HepG2 (cell line): ENCODE measurements around the gene LRP10.

Source experiments
- CHCHD3 ChIP-seq: sonication (generic); formaldehyde crosslinking; IDR thresholded peaks from 2 replicates; pipeline ENCODE4 v1.8.0; 2022; ENCODE audit warnings: mild to moderate bottlenecking, missing genetic modification reagents, moderate library complexity
- FOXM1 ChIP-seq: sonication (generic); formaldehyde crosslinking; IDR thresholded peaks from 2 replicates; pipeline ENCODE4 v1.5.0; 2020; ENCODE audit warnings: missing genetic modification reagents
- HNRNPUL1 ChIP-seq: fragments of 200-400 bp; formaldehyde crosslinking; IDR thresholded peaks from 2 replicates; pipeline ENCODE4 v1.6.1; 2017; ENCODE audit warnings: low read depth, mild to moderate bottlenecking, low read length, moderate library complexity
- MAZ ChIP-seq, 2 experiments: sonication (generic) in 1 of 2; formaldehyde crosslinking in 1 of 2; IDR thresholded peaks; 2 replicates each; pipeline versions ENCODE4 v1.5.0 to v1.6.1; 2012 to 2020; ENCODE audit warnings: low read depth in 2 of 2, mild to moderate bottlenecking in 2 of 2, borderline replicate concordance in 1 of 2, improper control_type of control experiment in 1 of 2, low read length in 1 of 2, missing genetic modification reagents in 1 of 2, moderate library complexity in 1 of 2
- MLLT10 ChIP-seq: sonication (generic); formaldehyde crosslinking; IDR thresholded peaks from 2 replicates; pipeline ENCODE4 v1.4.0; 2020; ENCODE audit warnings: missing genetic modification reagents
- SRSF4 ChIP-seq: fragments of 200-400 bp; formaldehyde crosslinking; IDR thresholded peaks from one replicate; pipeline ENCODE4 v1.6.1; 2018; ENCODE audit warnings: mild to moderate bottlenecking, low read depth, low read length, moderate library complexity; ENCODE audit not compliant: poor library complexity, severe bottlenecking
- TBX3 ChIP-seq: fragments of 450-650 bp; IDR thresholded peaks from 2 replicates; pipeline ENCODE4 v1.6.1; 2017; ENCODE audit warnings: antibody characterized with exemption, mild to moderate bottlenecking, inconsistent platforms, borderline replicate concordance
- ZNF224 ChIP-seq: sonication (generic); formaldehyde crosslinking; IDR thresholded peaks from 2 replicates; pipeline ENCODE4 v1.5.0; 2020; ENCODE audit warnings: mild to moderate bottlenecking, missing genetic modification reagents
- ZNF274 ChIP-seq: sonication (generic); formaldehyde crosslinking; IDR thresholded peaks from 2 replicates; pipeline ENCODE4 v1.5.1; 2020; ENCODE audit warnings: mild to moderate bottlenecking, missing genetic modification reagents
- TF ChIP-seq, protein P1 (sequence below): sonication (generic); formaldehyde crosslinking; IDR thresholded peaks from 2 replicates; pipeline ENCODE4 v1.5.0; 2020; ENCODE audit warnings: mild to moderate bottlenecking, missing genetic modification reagents, moderate library complexity
- TF ChIP-seq, protein P2 (sequence below), 2 experiments: IDR thresholded peaks; 2 replicates each; pipeline ENCODE4 v1.6.1; 2011 to 2012; ENCODE audit warnings: low read length in 2 of 2, borderline replicate concordance in 1 of 2, low read depth in 1 of 2, mild to moderate bottlenecking in 1 of 2, moderate library complexity in 1 of 2

DNA sequence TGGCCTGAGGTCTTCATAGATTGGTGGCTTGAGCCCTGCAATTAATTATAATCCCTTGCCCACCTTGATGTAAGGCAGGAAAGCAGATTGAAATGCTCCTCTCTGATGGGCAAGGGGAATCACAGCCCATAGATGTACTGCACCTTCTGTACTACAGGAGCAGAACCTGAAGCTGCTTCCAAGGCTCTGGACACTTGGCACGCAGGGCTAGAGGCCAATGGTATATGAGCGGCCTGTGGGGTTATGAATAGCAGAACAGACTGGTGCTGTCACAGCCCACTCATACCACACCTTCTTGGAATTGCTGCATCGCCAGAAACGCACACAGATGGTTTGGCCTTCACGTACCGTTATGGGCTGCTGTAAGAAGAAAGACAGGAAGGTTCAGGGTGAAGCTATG is 49.2 kb downstream of the LRP10 start:
- TF ChIP-seq ZNF224 (CRISPR knock-in tag), result no peak
- no peak for TF ChIP-seq MLLT10 (CRISPR knock-in tag)
- no peak for TF ChIP-seq TBX3
- TF ChIP-seq HNRNPUL1, result no peak
- TF ChIP-seq, protein P1, sequence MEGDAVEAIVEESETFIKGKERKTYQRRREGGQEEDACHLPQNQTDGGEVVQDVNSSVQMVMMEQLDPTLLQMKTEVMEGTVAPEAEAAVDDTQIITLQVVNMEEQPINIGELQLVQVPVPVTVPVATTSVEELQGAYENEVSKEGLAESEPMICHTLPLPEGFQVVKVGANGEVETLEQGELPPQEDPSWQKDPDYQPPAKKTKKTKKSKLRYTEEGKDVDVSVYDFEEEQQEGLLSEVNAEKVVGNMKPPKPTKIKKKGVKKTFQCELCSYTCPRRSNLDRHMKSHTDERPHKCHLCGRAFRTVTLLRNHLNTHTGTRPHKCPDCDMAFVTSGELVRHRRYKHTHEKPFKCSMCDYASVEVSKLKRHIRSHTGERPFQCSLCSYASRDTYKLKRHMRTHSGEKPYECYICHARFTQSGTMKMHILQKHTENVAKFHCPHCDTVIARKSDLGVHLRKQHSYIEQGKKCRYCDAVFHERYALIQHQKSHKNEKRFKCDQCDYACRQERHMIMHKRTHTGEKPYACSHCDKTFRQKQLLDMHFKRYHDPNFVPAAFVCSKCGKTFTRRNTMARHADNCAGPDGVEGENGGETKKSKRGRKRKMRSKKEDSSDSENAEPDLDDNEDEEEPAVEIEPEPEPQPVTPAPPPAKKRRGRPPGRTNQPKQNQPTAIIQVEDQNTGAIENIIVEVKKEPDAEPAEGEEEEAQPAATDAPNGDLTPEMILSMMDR, result no peak
- TF ChIP-seq CHCHD3 (CRISPR knock-in tag), result no peak
- no peak for TF ChIP-seq ZNF274
- no peak for TF ChIP-seq MAZ (IDR thresholded peaks at IDR 0.05; ENCODE audit: borderline replicate concordance, low read depth, low read length)
- TF ChIP-seq MAZ (CRISPR knock-in tag; IDR thresholded peaks at IDR 0.05; ENCODE audit: low read depth), result no peak
- no peak for TF ChIP-seq FOXM1 (CRISPR knock-in tag)
- TF ChIP-seq SRSF4, result no peak
- TF ChIP-seq, protein P2, sequence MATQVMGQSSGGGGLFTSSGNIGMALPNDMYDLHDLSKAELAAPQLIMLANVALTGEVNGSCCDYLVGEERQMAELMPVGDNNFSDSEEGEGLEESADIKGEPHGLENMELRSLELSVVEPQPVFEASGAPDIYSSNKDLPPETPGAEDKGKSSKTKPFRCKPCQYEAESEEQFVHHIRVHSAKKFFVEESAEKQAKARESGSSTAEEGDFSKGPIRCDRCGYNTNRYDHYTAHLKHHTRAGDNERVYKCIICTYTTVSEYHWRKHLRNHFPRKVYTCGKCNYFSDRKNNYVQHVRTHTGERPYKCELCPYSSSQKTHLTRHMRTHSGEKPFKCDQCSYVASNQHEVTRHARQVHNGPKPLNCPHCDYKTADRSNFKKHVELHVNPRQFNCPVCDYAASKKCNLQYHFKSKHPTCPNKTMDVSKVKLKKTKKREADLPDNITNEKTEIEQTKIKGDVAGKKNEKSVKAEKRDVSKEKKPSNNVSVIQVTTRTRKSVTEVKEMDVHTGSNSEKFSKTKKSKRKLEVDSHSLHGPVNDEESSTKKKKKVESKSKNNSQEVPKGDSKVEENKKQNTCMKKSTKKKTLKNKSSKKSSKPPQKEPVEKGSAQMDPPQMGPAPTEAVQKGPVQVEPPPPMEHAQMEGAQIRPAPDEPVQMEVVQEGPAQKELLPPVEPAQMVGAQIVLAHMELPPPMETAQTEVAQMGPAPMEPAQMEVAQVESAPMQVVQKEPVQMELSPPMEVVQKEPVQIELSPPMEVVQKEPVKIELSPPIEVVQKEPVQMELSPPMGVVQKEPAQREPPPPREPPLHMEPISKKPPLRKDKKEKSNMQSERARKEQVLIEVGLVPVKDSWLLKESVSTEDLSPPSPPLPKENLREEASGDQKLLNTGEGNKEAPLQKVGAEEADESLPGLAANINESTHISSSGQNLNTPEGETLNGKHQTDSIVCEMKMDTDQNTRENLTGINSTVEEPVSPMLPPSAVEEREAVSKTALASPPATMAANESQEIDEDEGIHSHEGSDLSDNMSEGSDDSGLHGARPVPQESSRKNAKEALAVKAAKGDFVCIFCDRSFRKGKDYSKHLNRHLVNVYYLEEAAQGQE (IDR thresholded peaks at IDR 0.05; ENCODE audit: borderline replicate concordance in 1 of 2, low read depth in 1 of 2, low read length in 2 of 2), result no peak
